Peyer's patch (tissue), 4 donors: ENCODE measurements around the gene ABHD13. TPM values are rescaled to one million over a fixed set of nuclear protein-coding genes. Genes with fewer than 3 reads are reported as not detected.
A peak's percentile ranks its signal among the peaks of the same experiment; 100 is the strongest.

ENCODE experiments used
- DNase-seq, 3 donors: peaks; one replicate each; pipeline ENCODE4 v3.0.0-alpha.2; 2017 to 2019
- H3K27ac ChIP-seq, 4 donors: fragments of 200-600 bp; sonication (generic); one replicate each; pipeline ENCODE4 v1.5.1; 2016 to 2019
- H3K27me3 ChIP-seq, 2 donors: fragments of 200-600 bp; sonication (generic); one replicate each; pipeline ENCODE4 v1.5.1; 2019
- H3K36me3 ChIP-seq, 3 donors: fragments of 200-600 bp; sonication (generic); one replicate each; pipeline ENCODE4 v1.5.1; 2016 to 2019
- H3K4me1 ChIP-seq, 4 donors: fragments of 200-600 bp; sonication (generic); one replicate each; pipeline ENCODE4 v1.5.1; 2016 to 2019
- H3K4me3 ChIP-seq, 4 donors: fragments of 200-600 bp; sonication (generic); 1 replicate in 3 of 4; 2 replicates in 1 of 4; pipeline ENCODE4 v1.5.1; 2016 to 2019; ENCODE audit warnings: mild to moderate bottlenecking in 1 of 4
- H3K9me3 ChIP-seq, 4 donors: fragments of 200-600 bp; sonication (generic); one replicate each; pipeline ENCODE4 v1.5.1; 2016 to 2019; ENCODE audit warnings: mild to moderate bottlenecking in 1 of 4
- POLR2A ChIP-seq, 2 donors: fragments of 450-650 bp; IDR thresholded peaks; one replicate each; pipeline ENCODE4 v1.5.1; 2017; ENCODE audit warnings: antibody characterized with exemption in 2 of 2, mild to moderate bottlenecking in 2 of 2, moderate library complexity in 2 of 2
- total RNA-seq, 4 donors: library from RNA; depleted of rRNA; stranded (reverse); fragments of >200 nt; gene quantifications; one replicate each; pipeline ENCODE4 v1.1.0, GENCODE V29; 2016
- TF ChIP-seq, protein P1 (sequence below), 6 experiments: fragments of 450-650 bp in 4 of 6; fragments of 200-600 bp in 2 of 6; sonication (generic) in 1 of 6; IDR thresholded peaks; one replicate each; pipeline ENCODE4 v1.5.1; 2017 to 2019; ENCODE audit warnings: antibody characterized with exemption in 6 of 6, mild to moderate bottlenecking in 3 of 6, moderate library complexity in 1 of 6

ABHD13 gene
- total RNA-seq, 4 donors from 2014 or later, result 5.8 to 14.9 (median 10.0) TPM

DNA sequence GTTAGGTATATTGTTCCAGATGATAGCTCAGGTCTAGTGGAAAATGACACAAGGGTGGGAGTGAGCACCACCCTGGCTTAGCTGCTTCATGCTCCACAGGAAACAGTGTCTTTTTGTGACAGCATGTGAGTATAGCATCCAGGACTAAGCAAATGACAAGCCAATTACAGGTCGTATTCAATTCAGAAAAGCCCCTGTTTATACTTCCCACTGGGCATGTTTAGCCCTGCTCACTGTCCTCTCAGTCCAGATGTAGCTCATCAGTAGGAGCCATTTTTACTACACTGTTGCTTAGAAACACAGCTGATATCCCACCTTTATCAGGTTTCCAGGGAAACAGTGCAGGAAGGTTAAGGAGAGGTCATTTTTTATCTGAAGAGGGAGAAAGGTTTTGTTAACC is 8.0 kb downstream of the ABHD13 start:
- Histone ChIP-seq H3K4me3 (no peak overlapping the region), H3K4me1 (peaks cover 0 to 17% (median 0%) of the 10 kb centered on the region in 4 donors), H3K27ac (no peak overlapping the region), H3K9me3 (no peaks in the 10 kb centered on the region), H3K27me3 (no peaks in the 10 kb centered on the region), H3K36me3 (peaks cover 0 to 6% (median 0%) of the 10 kb centered on the region in 3 donors)
- TF ChIP-seq, protein P1, sequence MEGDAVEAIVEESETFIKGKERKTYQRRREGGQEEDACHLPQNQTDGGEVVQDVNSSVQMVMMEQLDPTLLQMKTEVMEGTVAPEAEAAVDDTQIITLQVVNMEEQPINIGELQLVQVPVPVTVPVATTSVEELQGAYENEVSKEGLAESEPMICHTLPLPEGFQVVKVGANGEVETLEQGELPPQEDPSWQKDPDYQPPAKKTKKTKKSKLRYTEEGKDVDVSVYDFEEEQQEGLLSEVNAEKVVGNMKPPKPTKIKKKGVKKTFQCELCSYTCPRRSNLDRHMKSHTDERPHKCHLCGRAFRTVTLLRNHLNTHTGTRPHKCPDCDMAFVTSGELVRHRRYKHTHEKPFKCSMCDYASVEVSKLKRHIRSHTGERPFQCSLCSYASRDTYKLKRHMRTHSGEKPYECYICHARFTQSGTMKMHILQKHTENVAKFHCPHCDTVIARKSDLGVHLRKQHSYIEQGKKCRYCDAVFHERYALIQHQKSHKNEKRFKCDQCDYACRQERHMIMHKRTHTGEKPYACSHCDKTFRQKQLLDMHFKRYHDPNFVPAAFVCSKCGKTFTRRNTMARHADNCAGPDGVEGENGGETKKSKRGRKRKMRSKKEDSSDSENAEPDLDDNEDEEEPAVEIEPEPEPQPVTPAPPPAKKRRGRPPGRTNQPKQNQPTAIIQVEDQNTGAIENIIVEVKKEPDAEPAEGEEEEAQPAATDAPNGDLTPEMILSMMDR (IDR thresholded peaks at IDR 0.05), result no peak
- no peak for TF ChIP-seq POLR2A (IDR thresholded peaks at IDR 0.05)
- no peak for DNase-seq

DNA sequence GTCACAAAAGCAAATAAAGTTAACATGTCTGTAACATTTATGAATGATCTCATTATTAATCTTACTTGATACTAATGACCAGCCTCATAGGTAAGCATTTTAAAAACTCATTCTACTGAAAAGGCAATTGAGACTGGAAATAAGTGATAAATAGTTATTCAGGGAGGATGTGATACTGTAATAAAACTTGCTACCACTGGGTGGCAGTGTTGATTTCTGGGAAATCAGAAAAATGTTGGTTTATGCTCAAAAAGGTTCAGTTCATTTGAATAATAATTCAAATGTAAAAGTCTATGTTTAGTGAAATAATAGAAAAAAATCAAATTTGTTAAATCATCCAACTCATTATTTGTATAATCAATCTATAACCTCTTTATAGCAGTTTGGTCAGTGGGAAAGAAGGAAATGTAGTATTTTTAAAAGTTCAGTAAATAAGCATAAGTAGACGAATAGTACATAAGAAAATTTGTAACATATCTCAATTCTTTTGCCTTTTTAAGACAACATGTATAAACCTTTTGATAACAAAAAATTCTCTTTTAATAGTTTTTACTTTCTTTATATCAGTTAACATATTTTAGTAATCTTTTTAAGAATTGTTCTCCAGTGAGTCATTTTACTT is 9.6 kb downstream of the ABHD13 start:
- Histone ChIP-seq H3K36me3 (peaks cover 0 to 6% (median 0%) of the 10 kb centered on the region in 3 donors), H3K27me3 (no peaks in the 10 kb centered on the region), H3K9me3 (no peaks in the 10 kb centered on the region), H3K27ac (no peak overlapping the region), H3K4me1 (peaks cover 0 to 17% (median 0%) of the 10 kb centered on the region in 4 donors), H3K4me3 (no peak overlapping the region)
- no peak for TF ChIP-seq POLR2A (IDR thresholded peaks at IDR 0.05)
- TF ChIP-seq, protein P1 (IDR thresholded peaks at IDR 0.05), result peak; percentile 63 to 86 (median 72)
- peak in 1 of 3 donors; percentile 51 for DNase-seq

DNA sequence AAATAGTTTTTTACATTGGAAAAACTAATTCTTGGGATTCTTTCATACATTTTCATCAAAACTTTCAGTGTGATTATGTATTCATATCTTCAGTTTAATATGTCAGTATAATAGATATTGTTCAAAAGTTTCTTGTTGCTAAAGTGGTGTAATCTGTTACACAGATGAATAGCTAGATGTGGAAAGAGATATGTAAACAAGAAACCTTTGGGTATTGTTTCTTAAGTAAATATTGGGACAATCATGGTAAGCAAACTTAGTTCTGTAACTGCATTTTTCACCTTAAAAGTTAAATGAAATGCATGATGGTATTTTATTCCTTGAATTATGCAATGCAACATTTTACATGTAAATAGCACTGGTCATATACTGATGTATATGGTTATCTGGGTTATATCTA is 12.2 kb downstream of the ABHD13 start:
- no peaks in the 10 kb centered on the region for H3K27me3 ChIP-seq
- no peak for TF ChIP-seq POLR2A (IDR thresholded peaks at IDR 0.05)
- TF ChIP-seq, protein P1 (IDR thresholded peaks at IDR 0.05), result no peak
- H3K27ac ChIP-seq, result no peak overlapping the region
- H3K4me1 ChIP-seq, result peaks cover 0 to 8% (median 0%) of the 10 kb centered on the region in 4 donors
- no peak for DNase-seq
- no peak overlapping the region for H3K4me3 ChIP-seq
- peaks cover 0 to 8% (median 0%) of the 10 kb centered on the region in 3 donors for H3K36me3 ChIP-seq
- no peaks in the 10 kb centered on the region for H3K9me3 ChIP-seq

DNA sequence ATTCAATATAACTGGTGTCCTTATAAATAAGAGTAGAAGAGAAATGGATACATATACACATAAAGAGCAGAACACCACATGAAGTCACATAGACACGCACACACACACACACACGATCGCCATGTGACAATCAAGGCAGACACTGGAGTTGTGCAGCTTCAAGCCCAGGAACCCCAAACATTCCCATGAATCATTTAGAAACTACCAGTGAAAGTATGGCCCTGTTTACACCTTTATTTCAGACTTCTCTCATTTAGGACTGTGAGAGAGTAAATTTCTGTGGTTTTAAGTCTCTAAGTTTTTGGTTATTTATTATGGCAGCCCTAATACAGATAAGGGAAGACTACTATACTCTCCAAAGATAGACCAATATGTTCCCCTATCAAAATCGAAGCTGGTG is 31.0 kb downstream of the ABHD13 start:
- Histone ChIP-seq H3K27me3 (no peaks in the 10 kb centered on the region), H3K4me3 (no peak overlapping the region), H3K27ac (no peak overlapping the region), H3K4me1 (no peaks in the 10 kb centered on the region), H3K36me3 (no peaks in the 10 kb centered on the region), H3K9me3 (no peaks in the 10 kb centered on the region)
- no peak for DNase-seq
- no peak for TF ChIP-seq POLR2A (IDR thresholded peaks at IDR 0.05)
- TF ChIP-seq, protein P1 (IDR thresholded peaks at IDR 0.05), result no peak

DNA sequence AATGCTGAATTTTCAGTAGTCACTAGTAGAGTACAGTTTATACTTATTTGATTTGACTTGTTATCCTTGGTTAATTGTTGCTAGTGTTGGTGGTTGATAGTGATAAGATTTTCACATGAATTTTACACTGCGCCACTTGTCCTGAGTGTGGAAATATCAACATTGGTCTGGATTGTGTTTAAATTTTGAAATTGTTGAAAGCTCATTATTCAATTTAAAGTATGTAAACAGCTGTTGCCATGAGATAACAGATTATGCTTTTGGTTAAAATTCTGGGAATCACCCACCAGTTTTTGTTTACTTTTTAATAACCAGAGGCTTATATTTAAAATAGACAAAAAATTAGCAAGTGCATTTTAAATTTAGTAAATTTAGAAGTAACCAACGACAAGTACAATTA is 39.1 kb downstream of the ABHD13 start:
- H3K36me3 ChIP-seq, result no peaks in the 10 kb centered on the region
- no peak for DNase-seq
- no peaks in the 10 kb centered on the region for H3K27me3 ChIP-seq
- H3K4me3 ChIP-seq, result no peak overlapping the region
- H3K9me3 ChIP-seq, result no peaks in the 10 kb centered on the region
- no peaks in the 10 kb centered on the region for H3K4me1 ChIP-seq
- TF ChIP-seq, protein P1 (IDR thresholded peaks at IDR 0.05), result no peak
- TF ChIP-seq POLR2A (IDR thresholded peaks at IDR 0.05), result no peak
- no peak overlapping the region for H3K27ac ChIP-seq
